DND-41 (cell line): ENCODE measurements around the gene KNDC1.

Experiments
- ATAC-seq: fragments of 200-7000 bp; cut with Tn5 transposase; 3 replicates; pipeline ENCODE4 v1.9.1; 2021; ENCODE audit warnings: low read depth; ENCODE audit not compliant: insufficient read depth
- DNase-seq: peaks from one replicate; pipeline ENCODE4 v3.0.0-alpha.2; 2020
- H2AFZ ChIP-seq: 2 replicates; pipeline ENCODE4 v1.6.0; 2012; ENCODE audit warnings: low read depth, low read length
- H3K27ac ChIP-seq: 2 replicates; pipeline ENCODE4 v1.5.1; 2012; ENCODE audit warnings: low read length, inconsistent platforms
- H3K27me3 ChIP-seq: fragments of 200-600 bp; sonication (generic); 2 replicates; pipeline ENCODE4 v1.6.0; 2012; ENCODE audit warnings: low read length, mild to moderate bottlenecking, inconsistent platforms; ENCODE audit not compliant: insufficient read depth, poor library complexity
- H3K36me3 ChIP-seq: 2 replicates; pipeline ENCODE4 v1.5.1; 2012; ENCODE audit warnings: low read length, inconsistent platforms; ENCODE audit not compliant: insufficient read depth
- H3K4me1 ChIP-seq: 2 replicates; pipeline ENCODE4 v1.5.1; 2012; ENCODE audit warnings: mild to moderate bottlenecking, low read length; ENCODE audit not compliant: insufficient read depth
- H3K4me2 ChIP-seq: 2 replicates; pipeline ENCODE4 v1.6.0; 2012; ENCODE audit warnings: mild to moderate bottlenecking, moderate library complexity, low read length, inconsistent platforms; ENCODE audit not compliant: insufficient read depth
- H3K4me3 ChIP-seq, 2 experiments: fragments of 200-600 bp in 1 of 2; shearing (Covaris generic) in 1 of 2; 2 replicates each; pipeline ENCODE4 v1.5.1; 2012 to 2016; ENCODE audit warnings: inconsistent platforms in 2 of 2, low read length in 2 of 2, mild to moderate bottlenecking in 2 of 2, low read depth in 1 of 2, moderate library complexity in 1 of 2
- H3K79me2 ChIP-seq: 2 replicates; pipeline ENCODE4 v1.6.0; 2012; ENCODE audit warnings: low read length, inconsistent platforms; ENCODE audit not compliant: insufficient read depth
- H3K9ac ChIP-seq: 2 replicates; pipeline ENCODE4 v1.6.0; 2012; ENCODE audit warnings: low read depth, mild to moderate bottlenecking, inconsistent platforms, low read length, moderate library complexity
- H3K9me3 ChIP-seq: 2 replicates; pipeline ENCODE4 v1.5.1; 2012; ENCODE audit warnings: low read length, moderate library complexity, mild to moderate bottlenecking, inconsistent platforms; ENCODE audit not compliant: insufficient read depth, severe bottlenecking
- H4K20me1 ChIP-seq: 2 replicates; pipeline ENCODE4 v1.6.0; 2012; ENCODE audit warnings: low read length; ENCODE audit not compliant: insufficient read depth
- CTCF ChIP-seq: IDR thresholded peaks from 2 replicates; pipeline ENCODE4 v1.5.1; 2012; ENCODE audit warnings: borderline replicate concordance, low read length, moderate library complexity, mild to moderate bottlenecking; ENCODE audit not compliant: poor library complexity, severe bottlenecking; ENCODE audit errors: extremely low read depth
- EZH2 ChIP-seq: IDR thresholded peaks from 3 replicates; pipeline ENCODE4 v1.6.1; 2012; ENCODE audit warnings: borderline replicate concordance, low read depth, mild to moderate bottlenecking, moderate library complexity, low read length, inconsistent platforms; ENCODE audit not compliant: severe bottlenecking

KNDC1 gene

GRCh38 chr10:133154996-133155778, 4.8 kb upstream of the KNDC1 start:
- Histone ChIP-seq H3K9me3 (no peaks in the 10 kb centered on the region), H4K20me1 (no peaks in the 10 kb centered on the region; the same call in 1 of the 2 replicates), H3K36me3 (no peaks in the 10 kb centered on the region), H3K4me1 (no peaks in the 10 kb centered on the region), H2AFZ (no peak overlapping the region), H3K4me2 (no peak overlapping the region), H3K9ac (no peak overlapping the region), H3K4me3 (no peak overlapping the region), H3K79me2 (no peaks in the 10 kb centered on the region), H3K27ac (no peak overlapping the region), H3K27me3 (no peaks in the 10 kb centered on the region)
- DNase-seq = no peak
- TF ChIP-seq CTCF = no peak
- TF ChIP-seq EZH2 = no peak
- ATAC-seq = no peak

DNA sequence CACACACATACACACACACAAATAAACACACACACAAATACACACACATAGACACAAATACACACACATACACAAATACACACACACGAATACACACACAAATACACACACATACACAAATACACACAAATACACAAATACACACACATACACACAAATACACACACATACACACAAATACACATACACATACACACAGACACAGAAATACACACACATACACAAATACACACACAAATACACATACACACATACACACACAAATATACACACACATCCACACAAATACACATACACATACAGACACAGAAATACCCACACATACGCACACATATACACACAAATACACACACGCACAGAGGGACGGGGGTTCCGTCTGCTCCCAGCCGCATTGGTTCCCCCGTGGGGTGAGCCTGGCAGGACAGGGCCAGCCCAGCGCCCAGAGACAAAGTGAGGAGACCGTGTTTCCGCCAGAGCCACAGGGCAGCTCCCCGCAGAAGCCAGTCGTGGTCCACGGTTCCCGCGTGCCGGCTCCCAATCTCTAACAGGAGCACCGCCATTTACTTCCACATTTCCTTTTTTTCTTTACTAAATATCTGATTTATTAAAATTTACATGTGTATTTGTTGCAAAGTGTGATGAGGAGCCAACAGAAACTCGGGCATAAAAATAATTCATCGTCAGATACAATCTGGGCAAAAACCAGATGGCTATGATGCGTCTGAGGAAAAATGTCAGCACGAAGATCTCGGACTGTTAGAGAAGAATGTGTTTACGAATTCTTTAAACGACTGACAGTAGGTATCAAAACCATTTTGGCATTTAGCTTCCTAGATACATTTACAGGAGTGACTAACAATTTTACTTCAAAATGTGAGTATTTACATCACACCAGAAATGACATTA, 3.1 kb upstream of the KNDC1 start:
- H3K27me3 ChIP-seq = no peaks in the 10 kb centered on the region
- H3K4me2 ChIP-seq = no peak overlapping the region
- DNase-seq (no peak), ATAC-seq (no peak)
- no peak overlapping the region for H3K4me3 ChIP-seq
- H3K9me3 ChIP-seq = no peaks in the 10 kb centered on the region
- no peak for TF ChIP-seq CTCF
- no peak for TF ChIP-seq EZH2
- H3K27ac ChIP-seq = no peak overlapping the region
- H4K20me1 ChIP-seq = no peaks in the 10 kb centered on the region; the same call in 1 of the 2 replicates
- H3K79me2 ChIP-seq = no peaks in the 10 kb centered on the region
- no peaks in the 10 kb centered on the region for H3K4me1 ChIP-seq
- no peak overlapping the region for H2AFZ ChIP-seq
- no peaks in the 10 kb centered on the region for H3K36me3 ChIP-seq
- H3K9ac ChIP-seq = no peak overlapping the region

GRCh38 chr10:133157662-133158436, 2.2 kb upstream of the KNDC1 start:
- H3K9ac ChIP-seq = no peak overlapping the region
- no peak overlapping the region for H2AFZ ChIP-seq
- H3K4me3 ChIP-seq = no peak overlapping the region
- no peak overlapping the region for H3K4me2 ChIP-seq
- DNase-seq = no peak
- H3K27me3 ChIP-seq = no peaks in the 10 kb centered on the region
- ATAC-seq = no peak
- no peaks in the 10 kb centered on the region; the same call in 1 of the 2 replicates for H4K20me1 ChIP-seq
- no peak for TF ChIP-seq CTCF
- no peak for TF ChIP-seq EZH2
- no peaks in the 10 kb centered on the region for H3K79me2 ChIP-seq
- H3K4me1 ChIP-seq = no peaks in the 10 kb centered on the region
- no peaks in the 10 kb centered on the region for H3K36me3 ChIP-seq
- H3K27ac ChIP-seq = no peak overlapping the region
- no peaks in the 10 kb centered on the region for H3K9me3 ChIP-seq
